ENCODE results near the gene GPC6.

Gene GPC6

DNA sequence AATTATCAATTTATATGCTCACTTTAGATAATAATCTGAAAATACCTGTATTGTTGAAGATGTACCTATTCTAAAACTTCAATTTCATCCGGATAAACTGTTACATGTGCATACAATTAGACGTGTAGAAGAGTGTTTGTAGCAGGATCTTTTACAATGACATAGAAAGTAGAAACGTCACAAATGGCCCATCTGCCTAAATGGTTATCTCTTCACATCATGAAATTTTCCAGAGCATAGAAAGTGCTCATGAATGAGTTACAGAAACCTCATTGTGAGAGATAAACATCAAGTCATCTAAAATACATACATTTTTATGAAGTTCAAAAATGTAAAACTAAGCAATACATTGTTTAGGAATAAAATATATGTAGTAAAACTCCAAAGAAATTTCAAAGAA lies 607.4 kb downstream of the GPC6 start:
- DNase-seq (ENCODE audit: low read depth in 2 of 2): no peak

DNA sequence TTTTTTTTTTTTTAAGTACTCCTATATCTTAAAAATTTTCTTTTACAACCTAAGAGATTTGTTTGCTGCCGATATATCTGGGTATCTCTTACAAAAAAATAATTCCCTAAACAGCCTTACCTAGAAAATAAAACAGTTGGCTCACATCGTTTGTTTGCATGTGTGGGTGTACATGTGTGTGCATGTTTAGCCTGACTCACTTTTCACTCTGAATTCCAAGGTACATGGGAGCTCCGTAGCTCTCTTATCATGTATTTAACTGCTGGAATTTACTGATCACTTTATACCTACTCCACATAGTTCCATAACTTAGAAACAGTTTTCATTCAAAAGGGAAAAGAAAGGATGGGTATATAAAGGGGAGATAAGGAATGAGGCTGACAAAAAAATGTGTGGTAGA lies 616.5 kb downstream of the GPC6 start:
- DNase-seq (ENCODE audit: low read depth in 2 of 2): no peak

DNA sequence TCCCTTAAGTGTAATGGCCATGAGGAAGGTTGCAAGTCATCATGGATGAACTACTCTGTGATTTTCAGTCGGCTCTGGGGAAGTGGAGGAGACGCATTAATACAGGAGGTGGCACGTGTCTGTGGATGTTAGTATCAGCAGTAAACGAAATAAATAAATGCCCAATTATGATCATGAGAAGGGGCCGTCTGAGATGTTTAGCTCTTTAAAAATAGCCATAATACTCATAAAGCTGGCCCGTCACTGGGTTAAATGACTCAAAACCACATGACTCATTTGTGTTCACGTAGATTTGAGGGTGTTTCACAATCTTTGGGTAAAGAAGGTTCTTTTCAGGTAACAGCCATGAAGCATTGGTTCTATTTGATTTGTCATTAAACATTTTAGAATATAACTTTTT lies 620.6 kb downstream of the GPC6 start:
- DNase-seq (ENCODE audit: low read depth in 2 of 2): no peak

DNA sequence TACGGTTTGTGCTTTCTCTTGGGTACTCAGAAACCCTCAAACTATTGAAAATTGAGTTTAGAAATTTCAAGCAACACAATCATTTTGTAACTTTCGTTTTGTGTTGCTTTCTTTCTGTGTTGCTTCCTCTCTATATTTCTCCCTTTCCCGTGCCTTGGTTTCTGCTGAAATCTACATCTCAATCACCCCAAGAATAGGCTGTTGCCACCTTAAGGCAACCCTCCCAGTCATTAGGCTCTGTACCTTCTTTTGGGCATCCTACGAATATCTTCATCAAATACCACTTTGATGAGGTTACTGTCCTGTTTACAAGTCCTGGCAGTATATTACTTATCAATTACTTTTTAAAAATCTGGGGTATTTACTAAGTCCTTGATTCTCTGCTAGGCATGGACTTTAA lies 621.6 kb downstream of the GPC6 start:
- no peak for DNase-seq (ENCODE audit: low read depth in 2 of 2)

DNA sequence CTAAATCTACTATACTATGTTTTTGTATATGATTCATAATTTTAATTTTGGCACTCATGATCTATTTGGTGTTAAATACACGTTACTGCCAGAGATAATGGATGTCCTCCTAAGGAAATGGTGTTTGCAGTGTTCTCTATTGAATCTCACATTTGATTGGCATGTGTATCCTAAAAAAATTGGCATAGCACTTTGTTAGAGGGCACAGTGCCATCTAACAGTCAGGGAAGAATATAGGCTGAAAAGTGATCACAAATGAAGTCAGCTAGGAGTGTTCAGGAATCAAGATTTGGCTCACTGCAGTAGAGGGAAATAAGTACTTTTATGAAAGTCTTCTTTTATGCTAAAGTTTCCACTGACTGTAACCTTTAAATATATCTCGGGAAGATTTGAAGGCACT lies 624.6 kb downstream of the GPC6 start:
- DNase-seq (ENCODE audit: low read depth in 2 of 2): no peak

DNA sequence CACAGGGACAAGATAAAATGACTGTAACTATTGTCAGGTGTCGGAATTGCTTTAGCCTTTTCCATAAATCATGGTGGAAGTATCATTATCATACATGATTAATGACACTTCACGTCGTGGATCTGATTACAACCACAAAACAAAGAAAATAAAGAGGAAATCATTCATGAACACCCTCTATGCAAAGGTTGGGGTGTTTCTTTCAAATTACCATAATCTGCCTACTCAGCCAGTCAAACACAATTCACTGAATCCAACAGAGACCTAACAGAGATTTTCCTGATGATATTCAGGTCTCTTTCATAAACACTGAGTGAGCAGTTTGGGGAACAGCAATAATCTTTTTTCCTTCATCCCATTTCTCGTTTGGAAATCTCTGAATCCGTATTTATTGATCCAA lies 627.3 kb downstream of the GPC6 start:
- DNase-seq (ENCODE audit: low read depth in 2 of 2): no peak

DNA sequence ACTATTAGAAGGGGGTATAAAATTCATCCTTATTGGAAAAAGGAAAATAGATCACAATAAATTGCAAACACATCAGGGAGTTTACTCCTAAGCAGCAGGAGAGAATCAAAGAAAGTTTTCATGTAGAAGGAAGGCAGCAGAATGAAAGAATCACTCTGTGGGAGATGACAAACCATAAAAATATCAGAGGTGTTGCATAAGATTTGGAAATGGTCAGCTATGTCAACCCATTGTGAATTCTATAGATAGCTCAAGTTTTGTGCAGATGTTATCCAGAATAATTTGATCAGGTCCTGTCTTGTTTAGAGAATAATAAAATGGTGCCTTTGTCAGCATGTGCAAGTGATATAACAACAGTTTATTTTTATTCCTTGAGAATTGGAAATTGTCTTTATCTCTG lies 630.5 kb downstream of the GPC6 start:
- no peak for DNase-seq (ENCODE audit: low read depth in 2 of 2)

DNA sequence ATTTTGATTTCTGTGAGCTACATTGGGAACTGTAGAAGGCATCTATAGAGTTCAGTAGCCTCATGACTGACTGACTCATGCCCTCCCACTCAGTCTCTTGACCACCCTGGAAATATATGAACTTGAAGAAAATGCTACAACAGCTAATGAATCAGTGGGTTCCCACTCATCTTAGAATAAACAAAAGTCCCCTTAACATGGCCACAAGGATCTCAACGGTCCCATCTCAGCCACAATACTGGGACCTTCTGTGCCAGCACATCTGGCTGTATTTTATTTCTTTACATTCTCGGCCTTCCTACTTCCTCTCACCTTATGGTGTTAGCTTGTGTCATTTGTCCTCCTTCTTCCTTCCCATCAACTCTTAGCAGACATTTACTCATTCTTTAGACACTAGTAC lies 633.1 kb downstream of the GPC6 start:
- DNase-seq (ENCODE audit: low read depth in 2 of 2): no peak

DNA sequence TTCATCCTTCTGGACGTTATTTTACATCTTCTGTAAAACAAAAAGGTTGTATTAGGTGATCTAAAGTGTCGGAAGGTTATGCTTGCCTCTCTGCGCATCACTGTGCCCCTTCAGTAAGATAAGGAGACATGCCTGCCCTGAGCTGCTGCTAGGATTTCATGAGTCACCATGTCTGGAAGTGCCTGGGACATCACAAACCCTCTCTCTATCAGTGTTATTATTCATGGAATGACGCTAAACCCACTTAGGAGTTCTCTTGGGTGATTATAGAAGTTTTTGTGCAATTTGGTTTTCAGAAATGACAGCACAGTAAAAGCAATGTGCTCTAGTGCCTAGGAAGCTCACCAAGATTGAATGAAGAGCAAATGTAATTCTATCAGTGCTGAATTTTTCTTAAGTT lies 635.2 kb downstream of the GPC6 start:
- no peak for DNase-seq (ENCODE audit: low read depth in 2 of 2)

DNA sequence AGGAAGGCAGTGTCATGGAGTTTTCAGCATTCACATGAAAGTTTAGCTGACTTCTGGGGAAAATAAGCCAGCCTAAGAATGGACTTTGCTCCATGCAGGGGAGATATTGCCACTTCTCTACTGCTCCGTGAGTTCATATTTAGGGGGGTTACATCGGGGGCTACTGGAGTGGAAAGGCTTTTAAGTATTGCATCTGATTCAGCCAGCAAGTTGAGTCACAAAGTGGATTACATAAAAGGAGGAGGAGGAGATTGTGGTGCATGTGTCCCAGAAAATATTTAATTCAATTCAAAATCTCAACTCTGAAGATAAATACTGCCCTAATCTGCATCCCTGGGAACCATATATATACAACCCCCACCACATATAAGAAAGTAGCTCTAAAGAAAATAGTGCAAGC lies 635.7 kb downstream of the GPC6 start:
- no peak for DNase-seq (ENCODE audit: low read depth in 2 of 2)

DNA sequence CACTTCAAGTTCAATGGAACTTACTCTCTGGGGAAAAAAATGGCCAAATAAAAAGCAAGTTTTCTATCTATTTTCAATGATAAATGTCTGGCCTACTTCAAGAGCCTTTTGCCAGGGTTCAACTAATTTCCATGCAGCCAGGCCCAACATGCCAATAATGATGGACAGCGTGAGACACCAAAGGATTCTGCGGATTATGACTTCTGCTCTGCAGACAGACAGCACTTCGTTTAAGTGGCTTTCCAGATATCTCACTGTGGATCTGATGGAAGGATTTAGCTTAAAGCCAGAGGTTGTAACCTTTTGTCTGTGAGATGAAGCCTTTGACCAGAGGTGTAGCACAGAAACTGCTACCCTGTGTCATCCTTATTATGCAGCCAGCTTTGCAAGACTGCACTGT lies 638.6 kb downstream of the GPC6 start:
- no peak for DNase-seq (ENCODE audit: low read depth in 2 of 2)

DNA sequence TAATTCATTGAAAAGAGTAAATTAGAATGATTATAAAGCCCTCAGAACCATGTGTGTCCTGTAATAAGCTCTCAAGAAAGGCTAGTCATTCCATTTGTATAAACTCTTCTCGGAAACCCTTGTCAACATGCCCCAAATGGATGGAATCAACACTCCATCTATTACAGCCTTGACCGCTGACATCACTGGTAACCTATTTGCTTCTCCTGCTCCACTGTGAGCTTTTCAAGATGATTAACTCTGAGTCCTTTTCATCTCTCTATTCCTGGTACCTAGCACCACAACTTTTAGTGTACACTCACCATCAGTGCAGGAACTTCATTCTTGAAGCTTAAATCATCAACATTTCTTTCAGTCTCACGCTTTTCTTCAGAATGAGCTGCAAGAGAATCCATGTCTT lies 640.9 kb downstream of the GPC6 start:
- no peak for DNase-seq (ENCODE audit: low read depth in 2 of 2)

DNA sequence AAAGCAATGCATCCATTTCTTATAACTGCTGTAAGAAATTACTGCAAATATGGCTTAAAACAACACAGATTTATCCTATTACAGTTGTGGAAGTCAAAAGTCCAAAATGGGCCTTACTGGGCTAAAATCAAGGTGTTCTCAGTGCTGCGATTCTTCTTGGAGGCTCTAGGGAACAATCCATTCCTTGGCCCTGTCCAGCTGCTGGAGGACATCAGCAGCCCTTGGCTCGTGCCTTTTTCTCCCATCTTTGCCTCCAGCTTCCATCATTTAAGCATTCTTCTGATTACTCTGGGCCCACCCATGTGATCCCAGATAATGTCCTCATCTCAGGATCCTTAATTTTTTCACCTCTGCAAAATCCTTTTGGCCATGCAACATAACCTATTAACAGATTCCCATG lies 645.8 kb downstream of the GPC6 start:
- no peak for DNase-seq (ENCODE audit: low read depth in 2 of 2)

DNA sequence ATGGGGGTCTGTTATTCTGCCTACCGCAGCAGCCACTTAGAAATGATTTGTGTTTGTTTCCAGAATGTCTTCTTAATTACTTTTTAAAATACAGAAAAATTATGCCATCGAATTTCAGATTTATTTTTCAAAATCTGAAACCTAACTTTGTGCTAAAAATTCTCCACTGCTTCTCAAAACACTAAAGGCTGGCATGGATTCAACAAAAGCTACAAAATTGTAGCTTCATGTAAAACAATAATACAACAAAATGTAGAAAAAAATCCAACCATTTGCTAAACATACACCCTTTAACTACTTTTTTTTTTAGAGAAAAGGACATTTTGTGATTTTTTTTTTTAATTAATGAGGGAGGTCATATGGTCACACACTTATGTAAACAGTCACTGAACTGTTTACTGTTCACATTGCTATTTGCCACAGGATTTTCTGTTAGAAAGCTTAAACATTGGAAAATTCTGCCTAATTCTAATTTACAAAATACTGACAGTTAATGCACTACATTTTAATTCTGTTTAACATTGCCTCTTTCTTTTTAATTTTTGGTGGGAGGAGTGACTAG lies 646.3 kb downstream of the GPC6 start:
- no peak for DNase-seq (ENCODE audit: low read depth in 2 of 2)

DNA sequence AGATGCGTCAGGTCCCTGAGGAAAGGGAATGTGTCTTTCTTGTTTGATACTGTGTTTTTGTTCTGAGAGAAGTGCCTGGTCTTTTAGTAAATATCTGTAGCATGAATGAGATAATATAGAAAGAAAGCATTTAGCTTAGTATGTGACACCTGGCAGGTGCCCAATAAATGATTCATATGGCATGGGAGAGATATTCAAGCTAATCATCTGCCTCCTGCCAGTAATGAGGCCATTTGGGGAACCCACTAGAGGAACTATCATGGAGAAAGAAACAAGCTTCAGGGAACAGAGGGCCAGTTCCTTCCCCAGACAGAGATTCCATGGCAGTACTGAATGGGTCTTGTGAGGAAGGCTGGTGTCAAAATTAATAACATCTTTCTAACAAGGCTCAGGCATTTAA lies 648.9 kb downstream of the GPC6 start:
- DNase-seq (ENCODE audit: low read depth in 2 of 2): no peak

DNA sequence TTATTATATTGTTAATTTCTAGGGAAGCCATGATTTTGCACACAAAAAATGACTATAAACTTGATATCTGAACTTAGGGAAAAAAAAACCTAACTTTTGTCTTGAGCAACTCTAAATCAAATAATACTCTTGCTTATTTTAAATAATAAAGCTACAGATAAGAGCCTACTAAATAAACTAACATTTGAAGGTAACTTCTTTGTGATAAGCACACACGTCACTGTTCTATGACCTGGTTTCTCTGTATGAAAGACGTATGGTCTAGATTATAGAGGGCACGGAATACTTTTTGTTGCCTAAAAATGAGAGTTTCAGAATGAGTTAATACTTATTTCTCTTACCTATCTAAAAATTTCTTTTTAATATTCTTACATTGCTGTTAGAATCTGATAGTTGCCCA lies 649.6 kb downstream of the GPC6 start:
- no peak for DNase-seq (ENCODE audit: low read depth in 2 of 2)

DNA sequence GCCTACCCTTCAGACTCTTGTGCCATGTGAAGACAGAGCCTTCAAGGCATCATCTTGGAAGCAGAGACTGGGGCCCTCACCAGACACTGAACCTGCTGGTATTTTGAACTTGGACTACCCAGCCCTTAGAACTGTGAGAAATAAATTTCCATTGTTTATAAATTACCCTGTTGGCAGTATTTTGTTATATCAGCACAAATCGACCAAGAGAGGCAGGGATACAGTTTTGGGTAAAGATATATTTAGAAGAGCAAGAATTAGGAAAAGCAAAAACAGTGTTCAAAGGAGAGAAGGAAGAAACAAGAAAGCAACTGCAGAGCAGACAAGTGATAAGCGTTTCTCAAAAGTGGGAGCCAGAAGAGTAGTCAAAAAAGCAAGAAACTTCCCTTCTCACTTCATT lies 652.1 kb downstream of the GPC6 start:
- no peak for DNase-seq (ENCODE audit: low read depth in 2 of 2)

DNA sequence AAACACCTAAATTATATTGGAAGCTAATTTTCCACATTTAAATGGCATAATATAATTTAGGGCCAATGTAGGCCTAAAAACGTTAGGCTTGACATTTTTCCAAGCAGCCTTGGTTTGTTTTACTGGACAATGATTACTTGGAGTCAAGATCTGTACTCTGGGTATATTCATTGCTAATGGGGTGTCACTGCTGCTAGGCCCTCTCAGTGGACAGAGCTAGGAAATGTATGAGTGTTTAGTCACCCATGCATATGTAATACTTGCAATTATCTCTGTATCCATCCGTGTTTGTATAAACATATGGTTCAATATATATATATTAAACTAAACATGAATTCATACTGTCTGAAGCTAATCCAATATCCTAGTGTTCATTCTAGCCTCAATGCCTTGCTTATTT lies 654.8 kb downstream of the GPC6 start:
- no peak for DNase-seq (ENCODE audit: low read depth in 2 of 2)

DNA sequence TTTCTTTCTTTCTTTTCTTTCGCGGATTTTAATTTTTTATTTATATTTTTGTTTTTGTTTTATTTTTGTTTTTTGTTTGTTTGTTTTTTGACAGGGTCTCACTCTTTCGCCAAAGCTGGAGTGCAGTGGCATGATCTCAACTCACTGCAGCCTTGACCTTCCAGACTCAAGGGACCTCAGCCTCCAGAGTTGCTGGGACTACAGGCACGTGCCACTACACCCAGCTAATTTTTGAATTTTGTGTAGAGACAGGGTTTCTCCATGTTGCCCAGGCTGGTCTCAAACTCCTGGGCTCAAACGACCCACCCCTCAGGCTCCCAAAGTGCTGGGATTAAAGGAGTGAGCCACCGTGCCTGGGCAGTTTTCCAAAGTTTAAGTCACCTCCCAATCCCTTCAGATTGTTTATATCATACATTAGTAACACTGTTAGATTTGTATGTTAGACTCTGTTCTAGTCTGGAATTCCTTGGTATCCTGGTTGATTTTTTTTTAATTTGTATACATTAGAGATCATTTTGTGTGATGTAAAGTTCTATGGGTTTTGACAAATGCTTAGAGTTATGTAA lies 655.6 kb downstream of the GPC6 start:
- no peak for DNase-seq (ENCODE audit: low read depth in 2 of 2)

DNA sequence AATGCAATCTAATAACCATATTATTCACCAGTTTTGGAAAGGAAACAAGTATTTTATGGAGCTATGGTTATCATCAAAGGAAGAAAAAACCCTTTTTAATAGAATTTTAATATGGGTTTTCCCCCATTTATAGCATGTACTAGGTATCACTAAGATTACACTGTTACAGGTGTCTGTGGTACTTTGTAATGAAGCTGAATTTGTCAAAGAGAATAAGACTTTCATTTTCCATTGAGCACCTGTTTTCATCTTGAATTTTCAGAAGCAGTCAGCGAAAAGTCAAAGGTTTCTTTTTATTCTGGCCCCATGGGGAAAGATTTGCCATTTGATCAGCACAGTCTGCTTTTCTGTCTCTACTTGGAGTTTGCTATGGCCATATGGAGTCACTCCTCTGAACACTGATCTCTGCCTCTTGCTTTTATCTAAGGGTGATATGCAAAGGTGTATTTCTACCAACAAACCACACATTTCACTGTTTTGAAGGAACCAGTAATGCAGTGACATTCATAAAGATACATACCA lies 662.9 kb downstream of the GPC6 start:
- DNase-seq (ENCODE audit: low read depth in 2 of 2): no peak

DNA sequence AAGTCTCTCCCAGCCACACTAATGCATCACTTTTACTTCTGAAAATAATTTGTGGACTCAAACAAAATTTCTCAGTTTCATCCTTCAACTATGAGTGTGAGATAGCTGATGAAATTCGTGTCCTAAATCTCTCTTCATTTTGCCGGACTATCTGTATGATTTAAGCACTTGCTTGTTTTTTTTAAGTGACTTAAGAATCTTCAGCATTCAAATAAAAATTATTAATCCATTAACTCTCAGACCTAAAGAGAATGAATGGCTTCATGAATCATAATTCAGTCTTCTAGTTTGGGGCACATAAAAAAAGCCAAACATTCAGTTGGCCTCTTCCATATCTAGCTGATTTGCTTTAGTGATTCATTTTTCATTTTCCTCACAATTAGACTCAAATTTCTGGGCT lies 673.4 kb downstream of the GPC6 start:
- DNase-seq (ENCODE audit: low read depth in 2 of 2): no peak

DNA sequence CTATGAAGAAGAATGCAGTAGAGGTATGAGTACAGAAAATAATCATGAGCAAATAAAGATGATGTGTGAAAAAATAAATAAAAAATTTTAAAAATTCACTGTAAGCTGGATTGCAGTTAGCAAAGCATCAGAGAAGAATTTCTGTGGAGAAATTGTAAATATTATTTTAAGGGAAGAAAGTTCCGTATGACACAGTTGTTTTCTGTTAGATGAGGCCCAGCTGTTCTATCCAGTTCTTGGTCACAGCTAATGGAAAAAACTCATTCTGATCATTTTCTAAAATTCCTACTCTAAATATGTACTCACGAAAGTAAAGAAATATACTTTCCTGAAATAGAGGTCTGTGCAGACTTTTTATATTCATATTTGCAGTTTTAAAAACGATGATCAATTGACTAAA lies 674.1 kb downstream of the GPC6 start:
- no peak for DNase-seq (ENCODE audit: low read depth in 2 of 2)

DNA sequence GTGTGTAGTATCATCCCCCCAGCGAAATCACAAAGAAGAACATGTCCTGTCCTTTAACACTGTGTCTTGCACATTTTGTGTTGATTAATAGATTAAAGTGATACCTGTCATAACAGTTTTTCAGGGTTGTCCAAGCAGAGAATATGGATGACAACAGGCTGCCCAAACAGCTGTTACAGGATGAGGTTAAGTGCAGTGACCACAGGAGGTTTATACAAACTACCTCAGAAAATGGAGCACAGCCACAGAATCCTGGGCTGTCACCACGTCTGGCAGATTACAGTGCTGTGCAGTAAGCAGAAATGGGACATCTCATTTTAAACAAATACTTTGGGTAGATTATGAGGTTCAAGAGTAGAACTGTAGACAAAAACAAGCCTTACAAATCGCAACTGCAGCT lies 677.3 kb downstream of the GPC6 start:
- no peak for DNase-seq (ENCODE audit: low read depth in 2 of 2)

DNA sequence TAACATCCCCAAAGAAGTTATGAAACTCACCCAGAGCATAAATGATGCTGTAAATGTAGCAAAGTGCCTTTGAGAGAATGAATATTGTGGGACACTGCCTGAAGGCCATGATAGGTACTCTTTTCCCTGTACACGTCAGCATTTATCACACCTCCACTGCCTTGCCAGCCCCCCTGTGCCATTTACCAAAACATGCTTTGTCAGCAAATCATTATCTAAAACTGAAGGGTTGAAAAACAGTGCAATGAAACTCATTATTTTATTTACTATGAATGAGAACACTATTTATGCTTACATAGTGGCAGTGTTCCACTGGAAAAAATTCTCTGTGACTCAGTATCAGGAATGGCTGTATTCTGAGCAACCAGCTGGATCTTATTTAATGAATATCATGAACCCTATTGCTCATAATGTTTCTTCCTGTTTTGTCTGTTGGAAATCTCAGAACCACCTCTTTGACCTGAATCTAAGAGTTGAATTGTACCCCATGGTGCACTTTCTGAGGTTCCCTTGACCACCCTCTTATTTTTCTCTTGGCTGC lies 688.7 kb downstream of the GPC6 start:
- DNase-seq (ENCODE audit: low read depth in 2 of 2): no peak

Measured in activated CD4-positive, alpha-beta T cell treated with anti-CD3 and anti-CD28 coated beads for 24 hours (primary cell).